Tibial artery (tissue), 4 donors: Measurements from ENCODE around the gene ZNF723.
A peak's percentile ranks its signal among the peaks of the same experiment; 100 is the strongest.
"Not testable (repeated sequence)": the region's sequence is repeated elsewhere in the genome, so short reads cannot be mapped to it uniquely, and the experiment has no call there.

ENCODE experiments used
- DNase-seq, 2 donors: peaks; one replicate each; pipeline ENCODE4 v3.0.0-alpha.2; 2019
- H3K27ac ChIP-seq, 2 donors: fragments of 200-600 bp; sonication (generic) in 1 of 2; 1 replicate in 1 of 2; 2 replicates in 1 of 2; pipeline ENCODE4 v1.5.1; 2018 to 2019; ENCODE audit warnings: mild to moderate bottlenecking in 1 of 2
- H3K27me3 ChIP-seq, 2 donors: fragments of 200-600 bp; sonication (generic) in 1 of 2; one replicate each; pipeline versions ENCODE4 v1.5.1 to v1.6.0; 2016 to 2019
- H3K36me3 ChIP-seq, 3 donors: fragments of 200-600 bp; sonication (generic) in 2 of 3; one replicate each; pipeline ENCODE4 v1.5.1; 2016 to 2019; ENCODE audit warnings: mild to moderate bottlenecking in 2 of 3
- H3K4me1 ChIP-seq, 4 donors: fragments of 200-600 bp; sonication (generic) in 2 of 4; 1 replicate in 3 of 4; 2 replicates in 1 of 4; pipeline ENCODE4 v1.5.1; 2016 to 2019
- H3K4me3 ChIP-seq, 2 donors: fragments of 200-600 bp; sonication (generic) in 1 of 2; 1 replicate in 1 of 2; 2 replicates in 1 of 2; pipeline ENCODE4 v1.5.1; 2018 to 2019; ENCODE audit warnings: mild to moderate bottlenecking in 2 of 2
- H3K9me3 ChIP-seq, 3 donors: fragments of 200-600 bp; sonication (generic) in 1 of 3; one replicate each; pipeline ENCODE4 v1.5.1; 2016 to 2019
- CTCF ChIP-seq, 2 experiments: fragments of 200-600 bp in 1 of 2; fragments of 450-650 bp in 1 of 2; IDR thresholded peaks; one replicate each; pipeline ENCODE4 v1.5.1; 2017 to 2019; ENCODE audit warnings: antibody characterized with exemption in 2 of 2, mild to moderate bottlenecking in 1 of 2, moderate library complexity in 1 of 2
- intact Hi-C: fragments of 100-400 bp; cut with DNase I; formaldehyde crosslinking; loops from one replicate; pipeline ENCODE4 v1.15.0; 2023; ENCODE audit warnings: low total_unique reads

ZNF723 gene

GRCh38 chr19:22807061-22807835, 24.8 kb upstream of the ZNF723 start:
- Histone ChIP-seq H3K27me3 (peaks cover 0 to 14% of the 10 kb centered on the region in 2 donors), H3K4me1 (peaks cover 0 to 10% (median 0%) of the 10 kb centered on the region in 4 donors), H3K36me3 (no peaks in the 10 kb centered on the region), H3K27ac (no peak overlapping the region), H3K4me3 (no peak overlapping the region), H3K9me3 (peaks cover 0 to 4% (median 2%) of the 10 kb centered on the region in 3 donors)
- intact Hi-C loops, result no loop called here
- no peak for TF ChIP-seq CTCF (IDR thresholded peaks at IDR 0.05)
- DNase-seq, result no peak

DNA sequence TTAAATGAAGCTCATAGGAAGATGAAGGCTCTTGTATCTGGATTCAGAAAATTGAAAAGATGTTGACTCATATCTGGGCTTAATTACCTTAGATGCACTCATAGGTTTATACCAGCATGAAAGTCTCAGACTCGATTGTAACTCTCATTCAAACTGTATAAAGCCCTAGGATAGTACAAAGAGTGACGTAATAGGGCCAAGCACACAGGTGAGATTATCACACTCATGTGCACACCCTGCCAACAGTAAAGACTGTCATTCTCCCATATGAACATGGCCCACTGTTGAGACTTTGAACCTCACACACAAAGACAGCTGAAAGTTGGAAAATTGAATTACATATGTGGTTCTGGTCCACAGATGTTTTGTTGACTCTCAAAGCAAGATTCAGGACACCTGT, 18.0 kb upstream of the ZNF723 start:
- TF ChIP-seq CTCF (IDR thresholded peaks at IDR 0.05), result no peak
- Histone ChIP-seq H3K36me3 (no peaks in the 10 kb centered on the region), H3K4me1 (no peaks in the 10 kb centered on the region), H3K4me3 (no peak overlapping the region), H3K9me3 (peaks cover 0 to 2% (median 0%) of the 10 kb centered on the region in 3 donors), H3K27me3 (no peaks in the 10 kb centered on the region), H3K27ac (no peak overlapping the region)
- intact Hi-C loops, result no loop called here
- DNase-seq, result no peak

DNA sequence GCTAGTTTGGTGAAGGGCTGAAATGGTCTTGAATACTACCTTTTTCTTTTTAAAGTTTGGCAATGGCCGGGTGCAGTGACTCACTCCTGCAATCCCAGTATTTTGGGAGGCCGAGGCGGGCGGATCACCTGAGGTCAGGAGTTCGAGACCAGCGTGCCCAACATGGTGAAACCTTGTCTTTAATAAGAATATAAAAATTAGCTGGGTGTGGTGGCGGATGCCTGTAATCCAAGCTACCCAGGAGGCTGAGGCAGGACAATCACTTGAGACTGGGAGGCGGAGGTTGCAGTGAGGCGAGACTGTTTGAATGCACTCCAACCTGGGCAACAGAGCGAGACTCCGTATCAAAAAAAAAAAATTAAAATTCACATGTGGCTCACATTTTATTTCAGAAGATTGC, 880 bp upstream of the ZNF723 start:
- Histone ChIP-seq H3K4me1 (no peaks in the 10 kb centered on the region), H3K9me3 (peaks cover 0 to 7% (median 5%) of the 10 kb centered on the region in 3 donors)

GRCh38 chr19:22857713-22858320, 25.7 kb downstream of the ZNF723 start:
- H3K27ac ChIP-seq, H3K4me1 ChIP-seq, DNase-seq, H3K27me3 ChIP-seq, intact Hi-C loops, H3K4me3 ChIP-seq, H3K36me3 ChIP-seq: not testable (repeated sequence)
- H3K9me3 ChIP-seq, result peaks cover 12 to 77% (median 66%) of the 10 kb centered on the region in 3 donors

More for the DNA sequence above, 880 bp upstream of the ZNF723 start:
- DNase-seq, result no peak
- Histone ChIP-seq H3K4me3 (no peak overlapping the region), H3K27ac (no peak overlapping the region), H3K36me3 (no peaks in the 10 kb centered on the region), H3K27me3 (no peaks in the 10 kb centered on the region)
- no peak for TF ChIP-seq CTCF (IDR thresholded peaks at IDR 0.05)
- intact Hi-C loops, result no loop called here

DNA sequence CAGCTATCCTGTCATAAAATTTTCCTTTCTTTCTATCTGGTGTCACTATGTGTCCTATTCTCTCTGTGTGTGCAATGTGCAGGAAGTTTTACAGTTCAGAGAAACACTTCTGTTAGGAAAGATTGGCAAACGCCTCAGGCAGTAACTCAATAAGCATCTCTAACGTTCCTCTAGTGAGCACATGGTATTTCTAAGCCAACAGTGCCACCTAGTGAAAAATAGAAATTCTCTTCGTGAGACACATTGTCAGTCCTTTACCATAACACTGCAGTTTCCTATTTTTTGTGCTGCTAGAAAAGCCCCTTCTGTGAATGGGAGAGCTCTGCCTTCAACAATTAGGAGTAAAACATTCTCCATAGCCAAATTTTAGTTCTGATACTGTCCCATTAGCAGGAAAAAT, 50.7 kb downstream of the ZNF723 start:
- H3K4me3 ChIP-seq, result no peak overlapping the region
- no peaks in the 10 kb centered on the region for H3K9me3 ChIP-seq
- H3K36me3 ChIP-seq, result no peaks in the 10 kb centered on the region
- DNase-seq, result no peak
- H3K27ac ChIP-seq, result no peak overlapping the region
- H3K27me3 ChIP-seq, result no peaks in the 10 kb centered on the region
- TF ChIP-seq CTCF (IDR thresholded peaks at IDR 0.05), result peak; percentile 23 to 27
- intact Hi-C loops, result no loop called here
- no peaks in the 10 kb centered on the region for H3K4me1 ChIP-seq

GRCh38 chr19:22893855-22894270, 61.8 kb downstream of the ZNF723 start:
- Histone ChIP-seq H3K4me1 (no peaks in the 10 kb centered on the region), H3K4me3 (no peak overlapping the region), H3K9me3 (peaks cover 0 to 9% (median 7%) of the 10 kb centered on the region in 3 donors), H3K27ac (no peak overlapping the region), H3K36me3 (no peaks in the 10 kb centered on the region), H3K27me3 (no peaks in the 10 kb centered on the region)
- no peak for TF ChIP-seq CTCF (IDR thresholded peaks at IDR 0.05)
- DNase-seq, result no peak
- intact Hi-C loops, result no loop called here
